Measurements from ENCODE around the gene SLC22A17.

GRCh38 chr14:23324993-23325392 lies 27.7 kb downstream of the SLC22A17 start:
- TF ChIP-seq CTCF (IDR thresholded peaks at IDR 0.05 in 8 of 11, conservative IDR thresholded peaks at IDR 0.05 in 3 of 11) (no peak), POLR2A (IDR thresholded peaks at IDR 0.05) (no peak)
